Measurements from ENCODE around the gene BFAR. TPM values are rescaled to one million over a fixed set of nuclear protein-coding genes. Genes with fewer than 3 reads are reported as not detected.
"Not testable (repeated sequence)": the region's sequence is repeated elsewhere in the genome, so short reads cannot be mapped to it uniquely, and the experiment has no call there.

The BFAR gene
- total and polyA plus RNA-seq, 9 of the 15 experiments (the other 6 are each of a cell fraction or from before 2014, with no cell fraction given), result 45.0 to 82.6 (median 60.4) TPM

DNA sequence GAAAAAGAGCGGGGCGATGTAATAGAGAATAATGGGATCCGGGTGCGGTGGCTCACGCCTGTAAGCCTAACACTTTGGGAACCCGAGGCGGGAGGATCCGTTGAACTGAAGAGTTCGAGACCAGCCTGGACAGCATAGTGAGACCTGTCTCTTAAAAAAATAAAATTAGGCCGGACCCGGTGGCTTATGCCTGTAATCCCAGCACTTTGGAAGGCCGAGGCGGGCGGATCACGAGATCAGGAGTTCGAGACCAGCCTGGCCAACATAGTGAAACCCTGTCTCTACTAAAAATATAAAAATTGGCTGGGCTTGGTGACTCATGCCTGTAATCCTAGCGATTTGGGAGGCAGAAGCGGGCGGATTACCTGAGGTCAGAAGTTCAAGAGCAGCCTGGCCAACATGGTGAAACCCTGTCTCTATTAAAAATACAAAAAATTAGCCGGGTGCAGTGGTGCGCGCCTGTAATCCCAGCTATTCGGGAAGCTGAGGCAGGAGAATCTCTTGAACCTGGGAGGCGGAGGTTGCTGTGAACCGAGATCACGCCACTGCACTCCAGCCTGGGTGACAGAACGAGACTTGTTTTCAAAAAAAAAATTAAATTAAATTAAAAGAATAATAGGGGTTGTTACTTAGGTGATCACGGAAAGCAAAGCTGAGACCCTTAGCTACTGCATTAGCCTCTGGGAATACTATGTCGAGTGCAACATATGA lies 2.0 kb upstream of the BFAR start (continued):
- peak; percentile 73; the same call in 1 of the 2 replicates for TF ChIP-seq ARID1B (IDR thresholded peaks at IDR 0.05)
- TF ChIP-seq, protein P1, sequence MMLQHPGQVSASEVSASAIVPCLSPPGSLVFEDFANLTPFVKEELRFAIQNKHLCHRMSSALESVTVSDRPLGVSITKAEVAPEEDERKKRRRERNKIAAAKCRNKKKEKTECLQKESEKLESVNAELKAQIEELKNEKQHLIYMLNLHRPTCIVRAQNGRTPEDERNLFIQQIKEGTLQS (IDR thresholded peaks at IDR 0.05), result peak; percentile 91
- TF ChIP-seq, protein P1 (CRISPR knock-in tag; conservative IDR thresholded peaks at IDR 0.05), result not testable (repeated sequence)
- TF ChIP-seq JUND (IDR thresholded peaks at IDR 0.05; ENCODE audit: borderline replicate concordance, low read depth, low read length), result peak; percentile 61; the same call in 1 of the 2 replicates
- TF ChIP-seq JUND (tag; IDR thresholded peaks at IDR 0.05; ENCODE audit: borderline replicate concordance, low read depth, low read length), result peak; percentile 14; the same call in 1 of the 3 replicates
- TF ChIP-seq, protein P2, sequence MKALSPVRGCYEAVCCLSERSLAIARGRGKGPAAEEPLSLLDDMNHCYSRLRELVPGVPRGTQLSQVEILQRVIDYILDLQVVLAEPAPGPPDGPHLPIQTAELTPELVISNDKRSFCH (CRISPR knock-in tag; IDR thresholded peaks at IDR 0.05), result not testable (repeated sequence)
- TF ChIP-seq, protein P2 (tag; IDR thresholded peaks at IDR 0.05), result 0 out of 2 replicates have a peak, but pooled peaks have one; percentile 15
- TF ChIP-seq, protein P3, sequence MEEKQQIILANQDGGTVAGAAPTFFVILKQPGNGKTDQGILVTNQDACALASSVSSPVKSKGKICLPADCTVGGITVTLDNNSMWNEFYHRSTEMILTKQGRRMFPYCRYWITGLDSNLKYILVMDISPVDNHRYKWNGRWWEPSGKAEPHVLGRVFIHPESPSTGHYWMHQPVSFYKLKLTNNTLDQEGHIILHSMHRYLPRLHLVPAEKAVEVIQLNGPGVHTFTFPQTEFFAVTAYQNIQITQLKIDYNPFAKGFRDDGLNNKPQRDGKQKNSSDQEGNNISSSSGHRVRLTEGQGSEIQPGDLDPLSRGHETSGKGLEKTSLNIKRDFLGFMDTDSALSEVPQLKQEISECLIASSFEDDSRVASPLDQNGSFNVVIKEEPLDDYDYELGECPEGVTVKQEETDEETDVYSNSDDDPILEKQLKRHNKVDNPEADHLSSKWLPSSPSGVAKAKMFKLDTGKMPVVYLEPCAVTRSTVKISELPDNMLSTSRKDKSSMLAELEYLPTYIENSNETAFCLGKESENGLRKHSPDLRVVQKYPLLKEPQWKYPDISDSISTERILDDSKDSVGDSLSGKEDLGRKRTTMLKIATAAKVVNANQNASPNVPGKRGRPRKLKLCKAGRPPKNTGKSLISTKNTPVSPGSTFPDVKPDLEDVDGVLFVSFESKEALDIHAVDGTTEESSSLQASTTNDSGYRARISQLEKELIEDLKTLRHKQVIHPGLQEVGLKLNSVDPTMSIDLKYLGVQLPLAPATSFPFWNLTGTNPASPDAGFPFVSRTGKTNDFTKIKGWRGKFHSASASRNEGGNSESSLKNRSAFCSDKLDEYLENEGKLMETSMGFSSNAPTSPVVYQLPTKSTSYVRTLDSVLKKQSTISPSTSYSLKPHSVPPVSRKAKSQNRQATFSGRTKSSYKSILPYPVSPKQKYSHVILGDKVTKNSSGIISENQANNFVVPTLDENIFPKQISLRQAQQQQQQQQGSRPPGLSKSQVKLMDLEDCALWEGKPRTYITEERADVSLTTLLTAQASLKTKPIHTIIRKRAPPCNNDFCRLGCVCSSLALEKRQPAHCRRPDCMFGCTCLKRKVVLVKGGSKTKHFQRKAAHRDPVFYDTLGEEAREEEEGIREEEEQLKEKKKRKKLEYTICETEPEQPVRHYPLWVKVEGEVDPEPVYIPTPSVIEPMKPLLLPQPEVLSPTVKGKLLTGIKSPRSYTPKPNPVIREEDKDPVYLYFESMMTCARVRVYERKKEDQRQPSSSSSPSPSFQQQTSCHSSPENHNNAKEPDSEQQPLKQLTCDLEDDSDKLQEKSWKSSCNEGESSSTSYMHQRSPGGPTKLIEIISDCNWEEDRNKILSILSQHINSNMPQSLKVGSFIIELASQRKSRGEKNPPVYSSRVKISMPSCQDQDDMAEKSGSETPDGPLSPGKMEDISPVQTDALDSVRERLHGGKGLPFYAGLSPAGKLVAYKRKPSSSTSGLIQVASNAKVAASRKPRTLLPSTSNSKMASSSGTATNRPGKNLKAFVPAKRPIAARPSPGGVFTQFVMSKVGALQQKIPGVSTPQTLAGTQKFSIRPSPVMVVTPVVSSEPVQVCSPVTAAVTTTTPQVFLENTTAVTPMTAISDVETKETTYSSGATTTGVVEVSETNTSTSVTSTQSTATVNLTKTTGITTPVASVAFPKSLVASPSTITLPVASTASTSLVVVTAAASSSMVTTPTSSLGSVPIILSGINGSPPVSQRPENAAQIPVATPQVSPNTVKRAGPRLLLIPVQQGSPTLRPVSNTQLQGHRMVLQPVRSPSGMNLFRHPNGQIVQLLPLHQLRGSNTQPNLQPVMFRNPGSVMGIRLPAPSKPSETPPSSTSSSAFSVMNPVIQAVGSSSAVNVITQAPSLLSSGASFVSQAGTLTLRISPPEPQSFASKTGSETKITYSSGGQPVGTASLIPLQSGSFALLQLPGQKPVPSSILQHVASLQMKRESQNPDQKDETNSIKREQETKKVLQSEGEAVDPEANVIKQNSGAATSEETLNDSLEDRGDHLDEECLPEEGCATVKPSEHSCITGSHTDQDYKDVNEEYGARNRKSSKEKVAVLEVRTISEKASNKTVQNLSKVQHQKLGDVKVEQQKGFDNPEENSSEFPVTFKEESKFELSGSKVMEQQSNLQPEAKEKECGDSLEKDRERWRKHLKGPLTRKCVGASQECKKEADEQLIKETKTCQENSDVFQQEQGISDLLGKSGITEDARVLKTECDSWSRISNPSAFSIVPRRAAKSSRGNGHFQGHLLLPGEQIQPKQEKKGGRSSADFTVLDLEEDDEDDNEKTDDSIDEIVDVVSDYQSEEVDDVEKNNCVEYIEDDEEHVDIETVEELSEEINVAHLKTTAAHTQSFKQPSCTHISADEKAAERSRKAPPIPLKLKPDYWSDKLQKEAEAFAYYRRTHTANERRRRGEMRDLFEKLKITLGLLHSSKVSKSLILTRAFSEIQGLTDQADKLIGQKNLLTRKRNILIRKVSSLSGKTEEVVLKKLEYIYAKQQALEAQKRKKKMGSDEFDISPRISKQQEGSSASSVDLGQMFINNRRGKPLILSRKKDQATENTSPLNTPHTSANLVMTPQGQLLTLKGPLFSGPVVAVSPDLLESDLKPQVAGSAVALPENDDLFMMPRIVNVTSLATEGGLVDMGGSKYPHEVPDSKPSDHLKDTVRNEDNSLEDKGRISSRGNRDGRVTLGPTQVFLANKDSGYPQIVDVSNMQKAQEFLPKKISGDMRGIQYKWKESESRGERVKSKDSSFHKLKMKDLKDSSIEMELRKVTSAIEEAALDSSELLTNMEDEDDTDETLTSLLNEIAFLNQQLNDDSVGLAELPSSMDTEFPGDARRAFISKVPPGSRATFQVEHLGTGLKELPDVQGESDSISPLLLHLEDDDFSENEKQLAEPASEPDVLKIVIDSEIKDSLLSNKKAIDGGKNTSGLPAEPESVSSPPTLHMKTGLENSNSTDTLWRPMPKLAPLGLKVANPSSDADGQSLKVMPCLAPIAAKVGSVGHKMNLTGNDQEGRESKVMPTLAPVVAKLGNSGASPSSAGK (IDR thresholded peaks at IDR 0.05), result peak; percentile 34; the same call in 1 of the 2 replicates
- TF ChIP-seq L3MBTL2 (IDR thresholded peaks at IDR 0.05), result peak; percentile 58; the same call in 1 of the 2 replicates
- TF ChIP-seq, protein P4, sequence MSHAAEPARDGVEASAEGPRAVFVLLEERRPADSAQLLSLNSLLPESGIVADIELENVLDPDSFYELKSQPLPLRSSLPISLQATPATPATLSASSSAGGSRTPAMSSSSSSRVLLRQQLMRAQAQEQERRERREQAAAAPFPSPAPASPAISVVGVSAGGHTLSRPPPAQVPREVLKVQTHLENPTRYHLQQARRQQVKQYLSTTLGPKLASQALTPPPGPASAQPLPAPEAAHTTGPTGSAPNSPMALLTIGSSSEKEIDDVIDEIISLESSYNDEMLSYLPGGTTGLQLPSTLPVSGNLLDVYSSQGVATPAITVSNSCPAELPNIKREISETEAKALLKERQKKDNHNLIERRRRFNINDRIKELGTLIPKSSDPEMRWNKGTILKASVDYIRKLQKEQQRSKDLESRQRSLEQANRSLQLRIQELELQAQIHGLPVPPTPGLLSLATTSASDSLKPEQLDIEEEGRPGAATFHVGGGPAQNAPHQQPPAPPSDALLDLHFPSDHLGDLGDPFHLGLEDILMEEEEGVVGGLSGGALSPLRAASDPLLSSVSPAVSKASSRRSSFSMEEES (CRISPR knock-in tag; IDR thresholded peaks at IDR 0.05), result 0 out of 2 replicates have a peak, but pooled peaks have one; percentile 22
- TF ChIP-seq CSDE1 (IDR thresholded peaks at IDR 0.05), result peak in 1 of 2 experiments; percentile 61; a peak in 1 of 4 replicates
- peak; percentile 76 for TF ChIP-seq SMARCE1 (IDR thresholded peaks at IDR 0.05)

Data from K562 (cell line).